HG02852 (cell line): ENCODE data around the gene ENDOG.
"Not testable (repeated sequence)": the region's sequence is repeated elsewhere in the genome, so short reads cannot be mapped to it uniquely, and the experiment has no call there.

Experiments used
- ATAC-seq: cut with Tn5 transposase; IDR thresholded peaks from one replicate; pipeline ENCODE4 v1.9.1; 2021; ENCODE audit warnings: mild to moderate bottlenecking, moderate library complexity; ENCODE audit not compliant: unreplicated experiment

Gene ENDOG

DNA sequence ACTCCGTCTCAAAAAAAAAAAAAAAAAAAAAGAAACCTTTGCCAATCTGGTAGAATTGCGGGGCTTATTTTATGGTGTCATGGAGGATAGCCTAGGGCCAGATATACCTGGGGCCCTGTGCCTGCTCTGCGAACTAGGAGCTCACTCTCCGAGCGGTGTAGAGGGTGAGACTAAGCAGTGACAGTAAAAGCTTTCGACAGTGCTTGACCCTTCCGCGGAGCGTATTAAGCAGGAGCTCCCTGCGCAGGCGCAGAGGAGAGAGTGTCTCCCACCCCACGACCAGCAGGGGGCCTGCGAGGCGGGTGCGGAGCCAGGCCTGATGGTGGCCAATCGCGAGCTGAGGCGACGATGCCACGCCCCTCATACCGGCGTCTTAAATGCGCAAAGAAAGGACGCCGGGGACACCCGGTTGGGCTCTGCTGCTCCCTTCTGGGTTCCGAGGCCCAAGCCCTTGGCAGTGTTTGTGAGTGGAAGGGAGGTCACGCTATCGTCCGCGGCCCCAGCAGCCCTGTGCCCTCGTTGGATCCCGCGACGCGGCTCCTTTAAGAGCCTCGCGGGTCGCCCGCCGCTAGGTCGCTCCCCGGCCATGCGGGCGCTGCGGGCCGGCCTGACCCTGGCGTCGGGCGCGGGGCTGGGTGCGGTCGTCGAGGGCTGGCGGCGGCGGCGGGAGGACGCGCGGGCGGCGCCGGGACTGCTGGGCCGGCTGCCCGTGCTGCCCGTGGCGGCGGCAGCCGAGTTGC, at the start of gene ENDOG:
Gene ENDOG (plus strand): TSS at position 402 of the 740 bp plus-strand sequence. CDS start 185 bp downstream, at position 587.
- ATAC-seq: peak; percentile 87

DNA sequence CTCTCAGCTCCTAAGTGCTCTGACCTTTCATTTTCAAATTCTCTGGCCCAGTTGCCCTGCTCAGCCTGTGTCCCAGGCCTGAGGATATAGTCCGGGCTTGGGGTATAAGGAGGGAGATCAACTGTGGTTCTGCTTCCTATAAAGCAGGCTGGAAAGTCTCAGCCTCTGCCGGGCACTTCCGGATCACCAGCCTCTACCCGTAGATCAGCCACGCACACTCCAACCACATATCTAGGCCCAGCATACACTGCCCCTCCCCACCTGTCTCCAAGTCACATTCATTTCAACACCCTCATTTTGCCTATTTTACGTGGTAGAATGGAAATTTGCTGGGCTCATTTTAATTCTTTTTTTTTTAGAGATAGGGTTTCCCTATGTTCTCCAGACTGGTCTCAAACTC, 49.7 kb upstream of the ENDOG start:
- ATAC-seq: no peak

DNA sequence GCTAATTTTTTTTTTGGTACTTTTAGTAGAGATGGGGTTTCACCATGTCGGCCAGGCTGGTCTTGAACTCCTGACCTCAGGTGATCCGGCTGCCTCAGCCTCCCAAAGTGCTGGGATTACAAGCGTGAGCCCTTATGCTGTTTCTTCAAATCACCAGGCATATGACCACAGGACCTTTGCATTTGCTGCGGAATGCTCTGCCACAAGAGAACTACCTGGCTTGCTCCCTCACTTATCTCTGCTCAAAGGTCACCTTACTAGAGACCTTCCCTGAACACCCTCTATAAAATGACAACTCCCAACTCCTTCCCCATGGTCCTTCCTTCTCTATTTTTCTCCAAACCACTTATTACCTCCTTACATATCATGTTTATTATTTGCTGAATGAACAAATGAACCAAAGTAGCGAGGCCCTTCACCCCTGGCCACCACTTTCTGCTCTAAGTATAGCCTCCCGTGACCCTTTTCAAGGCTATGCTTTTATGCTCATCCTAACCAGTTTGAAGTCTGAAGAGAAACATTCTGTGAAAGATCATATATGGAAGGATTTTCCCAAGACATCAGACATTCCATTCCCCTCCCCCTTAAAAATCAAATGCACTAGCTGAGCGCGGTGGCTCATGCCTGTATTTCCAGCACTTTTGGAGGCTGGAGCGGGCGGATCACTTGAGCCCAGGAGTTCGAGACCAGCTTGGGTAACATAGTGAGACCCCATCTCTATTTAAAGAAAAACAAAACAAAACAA, 47.8 kb upstream of the ENDOG start:
- ATAC-seq: no peak

DNA sequence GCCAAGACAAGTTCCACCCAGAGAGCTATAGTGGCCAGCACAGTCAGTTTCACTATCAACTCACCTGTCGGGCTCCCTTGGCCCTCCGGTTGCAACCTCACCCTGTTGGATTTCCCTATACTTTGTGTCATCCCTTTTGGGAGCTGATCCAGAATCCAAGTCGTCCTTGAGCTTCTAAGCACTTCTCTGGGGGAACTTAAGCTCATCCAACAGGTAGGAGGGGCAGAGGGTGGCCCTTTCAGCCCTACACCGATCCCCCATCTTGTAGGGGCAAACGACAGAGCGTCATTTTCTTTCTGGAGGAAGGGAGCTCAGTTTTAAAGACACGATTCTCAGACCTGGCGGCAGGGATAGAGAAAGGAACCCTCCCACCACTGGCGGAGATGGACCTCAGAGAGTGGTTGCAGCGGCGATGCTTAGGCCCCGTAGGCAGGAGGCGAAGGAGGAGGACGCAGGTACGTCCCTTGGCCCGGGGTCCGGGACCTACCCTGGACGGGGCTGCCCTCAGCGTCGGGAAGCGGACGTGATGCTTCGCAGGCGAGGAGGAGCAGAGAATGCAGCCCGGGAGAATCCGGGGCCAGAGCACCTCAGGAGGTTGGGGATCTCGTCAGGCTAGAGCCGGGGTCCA, 47.1 kb upstream of the ENDOG start:
- ATAC-seq: peak; percentile 21

DNA sequence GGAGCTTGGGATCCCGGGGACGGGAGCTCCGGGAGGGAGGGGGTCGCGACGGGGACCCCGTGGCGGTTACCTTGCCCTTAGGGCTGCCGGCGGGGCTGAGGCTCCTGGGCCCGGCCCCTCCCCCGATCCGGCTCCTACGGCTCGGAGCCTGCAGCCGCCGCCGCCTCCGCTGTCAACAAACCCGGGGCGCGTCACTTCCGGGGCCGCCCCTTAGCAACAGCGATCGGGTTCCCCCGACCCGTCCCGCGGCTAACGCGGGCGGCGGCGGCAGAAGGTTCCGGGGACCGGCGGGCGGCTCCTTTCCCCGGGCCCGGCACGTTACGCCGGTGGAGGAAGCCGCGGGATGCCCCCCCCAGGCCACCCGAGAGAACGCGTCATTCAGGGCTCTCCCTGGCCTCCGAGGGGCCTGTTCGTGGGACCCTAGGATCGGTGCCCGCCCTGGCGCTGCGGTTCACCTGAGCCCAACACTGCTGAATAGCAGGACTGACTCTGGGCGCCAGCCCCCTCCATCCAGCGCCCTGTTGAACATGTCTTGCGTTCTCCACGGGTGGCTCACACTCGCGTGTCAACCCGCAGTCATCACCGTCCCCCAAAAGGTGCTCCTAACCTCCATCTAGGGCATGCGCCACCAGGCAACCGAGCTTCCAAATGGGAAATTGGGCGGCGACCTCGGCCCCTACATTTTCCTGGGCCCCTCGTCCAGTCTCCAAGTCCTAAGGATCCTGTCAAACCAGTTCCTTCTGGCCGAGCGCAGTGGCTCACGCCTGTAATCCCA, 46.4 kb upstream of the ENDOG start, which contains the start of gene ZER1:
Gene ZER1 (minus strand): TSS at position 183 of the 775 bp plus-strand sequence. CDS start 16,362 bp downstream, outside the sequence.
- ATAC-seq: peak; percentile 85

DNA sequence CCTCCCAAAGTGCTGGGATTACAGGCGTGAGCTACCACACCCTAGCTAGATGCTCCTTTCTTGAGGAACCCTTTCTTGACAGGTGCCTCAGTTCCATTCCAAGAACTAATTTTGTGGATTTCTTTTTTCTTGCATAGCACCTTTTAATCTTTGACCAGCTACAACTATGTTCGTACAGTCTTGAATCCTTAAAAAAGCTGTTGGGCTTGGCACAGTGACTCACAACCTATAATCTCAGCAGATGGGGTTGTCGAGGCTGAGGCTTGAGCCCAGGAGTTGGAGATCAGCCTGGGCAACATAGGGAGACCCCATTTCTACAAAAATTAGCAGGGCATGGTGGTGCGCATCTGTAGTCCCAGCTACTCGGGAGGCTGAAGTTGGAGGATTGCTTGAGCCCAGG, 45.3 kb upstream of the ENDOG start:
- ATAC-seq: no peak

DNA sequence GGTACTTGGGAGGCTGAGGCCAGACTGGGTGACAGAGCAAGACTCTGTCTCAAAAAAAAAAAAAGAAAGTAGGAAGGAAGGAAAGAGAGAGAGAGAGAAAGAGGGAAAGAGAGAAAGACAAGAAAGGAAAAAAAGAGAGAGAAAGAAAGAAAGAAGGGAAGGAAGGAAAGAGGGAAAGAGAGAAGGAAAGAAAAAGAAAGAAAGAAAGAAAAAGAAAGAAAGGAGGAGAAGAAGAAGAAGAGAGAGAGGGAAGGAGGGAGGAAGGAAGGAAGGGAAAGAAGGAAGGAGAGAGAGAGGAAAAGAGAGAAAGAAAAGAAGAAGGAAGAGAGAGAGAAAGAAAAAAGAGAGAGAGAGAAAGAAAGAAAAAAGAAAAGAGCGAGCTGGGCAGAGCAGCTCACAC, 43.5 kb upstream of the ENDOG start:
- no peak for ATAC-seq

DNA sequence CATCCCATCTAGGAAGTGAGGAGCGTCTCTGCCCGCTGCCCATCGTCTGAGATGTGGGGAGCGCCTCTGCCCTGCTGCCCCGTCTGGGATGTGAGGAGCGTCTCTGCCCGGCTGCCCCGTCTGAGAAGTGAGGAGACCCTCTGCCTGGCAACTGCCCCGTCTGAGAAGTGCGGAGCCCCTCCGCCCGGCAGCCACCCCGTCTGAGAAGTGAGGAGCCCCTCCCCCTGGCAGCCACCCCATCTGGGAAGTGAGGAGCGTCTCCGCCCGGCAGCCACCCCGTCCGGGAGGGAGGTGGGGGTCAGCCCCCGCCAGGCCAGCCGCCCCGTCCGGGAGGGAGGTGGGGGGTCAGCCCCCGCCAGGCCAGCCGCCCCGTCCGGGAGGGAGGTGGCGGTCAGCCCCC, 38.2 kb upstream of the ENDOG start:
- ATAC-seq: not testable (repeated sequence)

DNA sequence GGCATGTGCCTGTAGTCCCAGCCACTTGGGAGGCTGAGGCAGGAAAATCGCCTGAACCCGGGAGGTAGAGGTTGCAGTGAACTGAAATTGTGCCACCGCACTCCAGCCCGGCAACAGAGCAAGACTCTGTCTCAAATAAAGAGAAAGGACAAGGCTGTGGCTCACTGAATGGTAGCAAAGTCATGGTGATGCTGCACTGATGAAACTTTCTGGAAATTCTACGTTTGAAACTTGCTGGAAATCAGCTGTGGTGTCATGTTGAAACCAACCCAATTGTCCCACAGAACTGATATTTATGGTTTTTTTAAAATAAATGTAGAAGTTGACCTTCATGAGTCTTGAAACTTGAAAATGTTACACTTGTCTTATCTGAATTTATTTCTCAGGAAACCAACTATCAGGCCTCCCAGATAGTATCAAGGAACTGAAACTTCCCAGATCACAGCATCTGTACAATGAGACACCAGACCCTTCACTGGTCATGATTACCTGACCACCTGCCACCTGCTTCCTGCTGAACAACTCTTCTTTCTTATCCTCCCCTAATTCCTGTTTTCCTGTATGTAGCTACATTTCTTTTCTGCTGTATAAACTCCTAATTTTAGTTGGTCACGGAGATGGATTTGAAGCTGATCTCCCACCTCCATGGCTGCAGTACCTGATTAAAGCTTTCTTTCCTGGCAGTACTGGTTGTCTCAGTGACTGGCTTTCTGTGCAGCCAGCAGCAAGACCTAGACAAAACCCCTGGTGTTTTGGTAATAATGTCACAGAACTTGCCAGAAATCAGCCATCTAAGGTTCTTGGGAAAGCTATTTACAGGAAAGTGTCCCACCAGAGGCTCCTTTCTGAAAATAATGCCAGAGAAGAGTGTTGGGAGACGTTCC, 36.9 kb upstream of the ENDOG start:
- no peak for ATAC-seq

DNA sequence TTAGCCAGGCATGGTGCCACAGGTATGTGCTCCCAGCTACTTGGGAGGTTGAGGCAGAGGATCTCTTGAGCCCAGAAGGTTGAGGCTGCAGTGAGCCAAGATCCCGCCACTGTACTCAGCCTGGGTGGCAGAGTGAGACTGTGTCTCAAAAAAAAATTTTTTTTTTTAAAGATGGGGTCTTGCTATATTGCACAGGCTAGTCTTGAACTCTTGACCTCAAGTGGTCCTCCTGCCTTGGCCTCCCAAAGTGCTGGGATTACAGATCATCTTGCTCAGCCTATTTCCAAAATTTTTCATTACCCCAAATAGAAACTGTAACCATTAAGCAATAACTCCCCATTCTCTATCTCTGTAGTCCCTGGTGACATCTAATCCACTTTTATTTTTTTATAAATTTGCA, 35.6 kb upstream of the ENDOG start:
- ATAC-seq: no peak

DNA sequence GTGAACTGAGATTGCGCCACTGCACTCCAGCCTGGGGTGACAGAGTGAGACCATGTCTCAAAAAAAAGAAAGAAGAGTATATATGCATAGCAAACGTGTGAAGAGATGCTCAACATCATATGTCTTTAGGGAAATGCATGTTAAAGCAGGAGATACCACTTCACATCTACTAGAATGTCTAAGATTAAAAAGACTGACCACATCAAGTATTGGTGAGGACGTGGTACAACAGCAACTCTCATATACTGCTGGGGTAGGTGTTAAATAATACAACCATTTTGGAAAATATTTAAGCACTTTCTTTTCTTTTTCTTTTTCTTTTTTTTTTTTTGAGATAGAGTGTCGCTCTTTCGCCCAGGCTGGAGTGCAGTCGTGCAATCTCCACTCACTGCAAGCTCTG, 32.9 kb upstream of the ENDOG start:
- ATAC-seq: no peak

DNA sequence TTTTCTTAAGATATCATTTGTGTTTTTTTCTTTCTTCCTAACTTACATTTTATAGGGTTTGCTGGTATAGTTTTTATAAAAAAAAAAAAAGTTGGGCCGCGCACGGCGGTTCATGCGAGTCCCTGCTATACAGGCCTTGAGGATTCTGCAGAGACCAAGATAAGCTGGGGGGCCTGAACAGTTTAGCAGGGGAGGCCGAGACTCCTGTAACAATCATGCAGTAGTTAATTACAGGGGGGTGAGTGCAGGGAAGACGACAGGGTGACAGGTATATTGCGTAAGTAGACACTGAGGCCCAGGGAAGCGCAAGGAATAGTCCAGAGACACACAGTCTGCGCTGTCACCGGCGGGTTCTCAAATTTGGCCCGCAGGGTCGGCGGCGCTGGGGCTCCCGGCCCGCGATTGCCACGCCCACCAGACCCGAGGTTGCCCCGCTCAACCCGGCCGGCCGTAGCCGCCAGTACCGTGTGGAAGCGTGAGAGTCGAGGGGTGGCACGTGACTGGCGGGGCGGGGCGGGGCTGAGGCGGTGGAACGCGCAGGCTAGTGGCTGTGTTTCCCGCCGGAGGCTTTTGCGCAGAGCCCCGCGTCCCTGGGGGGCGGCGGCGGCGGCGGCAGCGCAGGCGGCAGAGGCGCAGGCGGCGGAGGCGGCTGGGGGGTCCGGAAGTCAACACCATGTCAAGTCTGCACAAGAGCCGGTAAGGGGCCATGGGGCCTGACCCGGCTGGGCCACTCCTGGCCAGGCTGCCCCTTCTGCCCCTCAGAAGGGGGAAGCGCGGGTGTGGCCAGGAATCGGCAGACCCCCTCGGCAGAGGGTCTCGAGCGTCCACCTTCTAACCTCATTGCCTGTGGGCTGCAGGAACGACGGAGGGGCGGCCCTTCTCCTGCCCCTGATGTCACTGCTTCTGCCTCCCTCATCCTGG, 31.4 kb upstream of the ENDOG start, which contains the start of gene TBC1D13:
Gene TBC1D13 (plus strand): TSS at position 573 of the 921 bp plus-strand sequence. CDS start 101 bp downstream, at position 674.
- ATAC-seq: peak; percentile 86

DNA sequence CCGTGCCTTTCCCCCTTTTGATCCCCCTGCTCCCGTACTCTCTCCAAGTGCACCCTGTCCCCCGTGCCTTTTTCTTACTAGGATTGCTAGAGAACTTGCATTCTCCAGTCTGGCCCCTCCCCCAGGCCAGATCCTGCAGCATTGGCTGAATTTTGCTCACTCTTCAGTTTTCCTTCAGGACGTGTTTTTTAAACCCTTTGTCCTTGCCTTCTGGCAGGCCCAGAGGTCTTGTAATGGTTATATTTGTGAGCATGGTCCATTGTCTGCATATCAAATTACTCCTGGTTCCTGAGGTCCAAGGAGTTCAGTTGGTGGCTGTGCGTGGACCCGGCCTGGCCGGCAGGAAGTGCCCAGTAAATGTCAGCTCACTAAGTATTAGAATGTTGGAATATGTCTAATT, 30.6 kb upstream of the ENDOG start:
- ATAC-seq: no peak

DNA sequence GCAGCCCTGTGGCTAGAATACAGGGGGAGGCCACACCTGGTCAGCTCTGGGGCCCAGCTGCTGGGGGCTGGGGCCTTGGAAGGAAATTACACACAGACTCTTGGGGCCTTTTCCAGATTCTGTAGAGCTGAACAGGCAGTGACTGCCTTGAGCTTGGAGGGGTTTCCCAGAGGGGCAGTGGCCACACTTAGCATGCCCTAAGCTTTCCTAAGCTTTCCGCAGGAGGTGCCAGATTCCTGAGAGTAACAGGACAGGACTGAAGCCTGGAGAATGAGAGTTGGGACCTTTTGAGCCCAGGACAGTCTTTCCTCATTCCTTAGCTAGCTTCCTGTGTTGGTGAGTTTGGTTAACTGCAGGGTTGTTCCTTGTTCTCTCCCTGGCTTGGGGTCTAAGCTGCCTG, 29.9 kb upstream of the ENDOG start:
- no peak for ATAC-seq

DNA sequence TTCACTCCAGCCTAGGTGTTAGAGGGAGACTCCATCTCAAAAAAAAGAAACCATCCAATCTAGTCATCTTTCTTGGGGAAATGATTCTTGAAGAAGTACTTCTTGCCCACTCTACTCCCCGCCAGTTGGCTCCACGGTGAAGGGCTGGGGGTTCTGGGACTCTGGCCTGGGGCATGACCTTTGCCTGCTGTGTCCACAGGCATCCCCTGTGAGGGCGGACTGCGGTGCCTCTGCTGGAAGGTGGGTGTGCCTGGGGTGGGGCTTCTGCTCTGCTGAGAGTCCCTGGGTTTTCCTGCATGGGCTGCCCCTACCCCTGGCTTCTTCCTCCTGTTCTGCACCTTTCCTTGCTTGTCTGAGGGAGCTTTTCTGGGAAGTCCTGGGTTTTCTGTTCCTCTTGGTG, 27.8 kb upstream of the ENDOG start:
- no peak for ATAC-seq

DNA sequence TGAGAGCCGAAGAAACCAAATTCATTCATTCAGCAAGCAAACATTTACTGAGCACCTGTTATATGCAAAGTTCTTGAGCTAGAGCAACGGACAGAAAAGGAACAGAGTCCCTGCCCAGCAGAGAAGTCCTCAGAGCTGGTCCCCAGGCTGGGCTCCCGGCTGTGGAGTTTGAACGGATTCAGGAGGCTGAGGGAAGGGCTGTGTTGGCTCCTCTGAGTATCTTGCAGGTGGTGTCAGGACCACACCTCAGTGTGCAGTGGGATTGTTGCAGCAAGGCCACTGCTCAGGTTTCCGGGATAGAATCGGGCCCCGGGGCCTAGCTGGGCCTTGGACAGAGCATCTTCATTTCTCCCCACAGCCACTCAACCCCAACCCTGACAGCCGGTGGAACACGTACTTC, 26.2 kb upstream of the ENDOG start:
- no peak for ATAC-seq

DNA sequence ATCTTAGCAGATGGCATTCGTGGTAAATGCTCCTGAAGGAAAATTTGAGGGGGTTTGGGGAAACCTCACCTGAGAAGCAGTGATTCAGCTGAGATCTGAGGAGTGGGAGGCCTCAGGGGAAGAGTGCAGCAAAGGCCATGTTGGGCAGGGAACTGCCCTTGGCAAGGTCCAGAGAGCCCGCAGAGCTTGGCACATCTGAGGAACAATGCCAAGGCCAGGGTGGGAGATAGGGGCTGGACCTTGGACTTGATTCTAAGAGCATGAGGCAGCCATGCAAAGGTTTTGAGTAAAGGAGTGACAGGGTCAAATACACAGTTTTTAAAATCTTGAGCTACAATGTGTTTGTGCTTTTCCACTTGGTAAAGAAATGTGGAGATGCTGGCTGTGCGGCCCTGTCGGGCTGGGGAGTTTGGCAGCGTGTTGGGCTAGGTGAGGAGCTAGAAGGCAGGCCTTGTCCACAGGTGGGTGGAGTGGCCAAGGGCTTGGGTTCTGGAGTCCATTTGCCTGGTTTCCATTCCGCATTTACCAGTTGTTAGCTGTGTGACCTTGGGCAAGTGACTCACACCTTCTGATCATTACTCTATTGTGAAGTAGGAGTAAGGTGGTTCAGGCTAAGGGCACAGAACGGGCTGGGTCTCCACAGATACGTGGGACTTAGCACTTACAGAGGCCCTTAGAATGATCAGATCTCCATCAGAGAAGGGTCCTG, 25.2 kb upstream of the ENDOG start:
- ATAC-seq: no peak

DNA sequence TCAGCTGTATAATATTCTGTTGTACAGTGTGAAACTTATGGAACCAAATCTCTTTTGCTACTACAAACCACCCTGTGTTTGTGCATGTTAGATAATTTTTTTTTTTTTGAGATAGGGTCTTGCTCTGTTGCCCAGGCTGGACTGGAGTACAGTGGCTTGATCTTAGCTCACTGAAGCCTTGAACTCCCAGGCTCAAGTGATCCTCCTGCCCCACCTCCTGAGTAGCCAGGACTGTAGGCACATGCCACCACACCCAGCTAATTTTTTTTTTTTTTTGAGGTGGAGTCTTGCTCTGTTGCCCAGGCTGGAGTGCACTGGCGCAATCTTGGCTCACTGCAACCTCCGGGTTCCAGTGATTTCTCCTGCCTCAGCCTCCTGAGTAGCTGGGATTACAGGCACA, 23.3 kb upstream of the ENDOG start:
- ATAC-seq: not testable (repeated sequence)
